Measurements from ENCODE around the gene CAPS2.

The CAPS2 gene

GRCh38 chr12:75329918-75330826 is at the start of gene CAPS2:
TSS of gene CAPS2 (minus strand) at chr12:75330324. CDS start at chr12:75326498, 3,826 bp downstream.
- H3K4me3 ChIP-seq (ENCODE audit: low read length): peak within 1 kb of the TSS; percentile 79
- TF ChIP-seq CTCF (conservative IDR thresholded peaks at IDR 0.05; ENCODE audit: low read depth, low read length): no peak

DNA sequence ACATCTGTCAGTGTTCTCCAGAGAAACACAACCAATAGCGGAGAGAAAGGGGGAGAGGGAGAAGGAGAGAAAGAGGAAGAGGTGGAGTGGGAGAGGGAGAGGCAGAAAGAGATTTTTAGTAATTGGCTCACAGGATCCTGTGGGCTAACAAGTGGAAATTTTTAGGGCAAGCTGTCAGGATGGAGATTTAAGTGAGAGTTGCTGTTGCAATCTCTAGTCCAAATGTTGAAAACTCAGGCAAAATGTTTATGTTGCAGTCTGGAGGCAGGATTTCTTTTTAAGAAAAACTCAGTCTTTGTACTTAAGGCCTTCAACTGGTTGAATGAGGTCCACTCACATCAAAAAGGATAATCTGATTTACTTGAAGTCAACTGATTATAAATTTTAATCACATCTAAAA is 48.2 kb upstream of the CAPS2 start:
- TF ChIP-seq CTCF (conservative IDR thresholded peaks at IDR 0.05; ENCODE audit: low read depth, low read length): no peak
- no peak overlapping the region for H3K4me3 ChIP-seq (ENCODE audit: low read length)
- DNase-seq (ENCODE audit: low read depth): peak; percentile 9

More at GRCh38 chr12:75329918-75330826, at the start of gene CAPS2:
- DNase-seq (ENCODE audit: low read depth): peak; percentile 48

- no peak overlapping the region for H3K4me3 ChIP-seq (ENCODE audit: low read length)
- no peak for DNase-seq (ENCODE audit: low read depth)
- no peak for TF ChIP-seq CTCF (conservative IDR thresholded peaks at IDR 0.05; ENCODE audit: low read depth, low read length)
Observed at GRCh38 chr12:75374971-75375370, 44.8 kb upstream of the CAPS2 start.

- no peak for TF ChIP-seq CTCF (conservative IDR thresholded peaks at IDR 0.05; ENCODE audit: low read depth, low read length)
- no peak for DNase-seq (ENCODE audit: low read depth)
- no peak overlapping the region for H3K4me3 ChIP-seq (ENCODE audit: low read length)
Observed at GRCh38 chr12:75366629-75367028, 36.5 kb upstream of the CAPS2 start.

DNA sequence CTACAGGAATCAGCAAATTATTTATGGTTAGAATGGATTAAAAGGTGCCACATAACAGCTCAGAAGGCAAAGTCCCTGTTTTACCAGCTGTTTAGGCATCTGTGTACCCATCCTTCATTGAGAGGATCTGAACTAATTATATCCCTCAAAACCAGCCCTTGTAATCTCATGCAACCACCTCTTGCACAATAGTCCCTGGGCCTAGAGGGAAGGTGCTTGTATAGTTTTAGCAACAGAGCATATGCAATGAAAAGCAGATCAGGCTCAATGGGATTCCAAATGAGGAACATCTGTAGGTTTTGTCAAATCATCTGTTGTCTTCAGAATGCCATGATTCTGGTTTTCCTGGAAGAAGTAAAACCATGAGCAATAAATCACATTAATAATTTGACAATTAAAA is 34.8 kb upstream of the CAPS2 start:
- TF ChIP-seq CTCF (conservative IDR thresholded peaks at IDR 0.05; ENCODE audit: low read depth, low read length): no peak
- DNase-seq (ENCODE audit: low read depth): no peak
- no peak overlapping the region for H3K4me3 ChIP-seq (ENCODE audit: low read length)

DNA sequence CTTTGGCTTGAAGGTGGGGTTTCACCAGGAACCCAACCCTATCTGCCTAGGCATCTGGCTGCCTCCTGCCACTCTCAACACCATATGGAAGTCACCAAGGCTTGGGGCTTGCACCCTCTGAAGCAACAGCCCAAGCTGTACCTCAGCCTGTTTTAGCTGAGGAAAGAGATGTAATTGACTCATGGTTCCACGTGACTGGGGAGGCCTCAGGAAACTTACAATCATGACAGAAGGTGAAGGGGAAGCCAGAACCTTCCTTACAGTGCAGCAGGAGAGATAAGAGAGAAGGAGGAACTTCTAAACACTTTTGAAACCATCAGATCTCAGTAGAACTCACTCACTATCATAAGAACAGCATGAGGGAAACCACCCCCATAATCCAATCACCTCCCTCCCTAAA is 31.3 kb upstream of the CAPS2 start:
- H3K4me3 ChIP-seq (ENCODE audit: low read length): no peak overlapping the region
- no peak for DNase-seq (ENCODE audit: low read depth)
- no peak for TF ChIP-seq CTCF (conservative IDR thresholded peaks at IDR 0.05; ENCODE audit: low read depth, low read length)

DNA sequence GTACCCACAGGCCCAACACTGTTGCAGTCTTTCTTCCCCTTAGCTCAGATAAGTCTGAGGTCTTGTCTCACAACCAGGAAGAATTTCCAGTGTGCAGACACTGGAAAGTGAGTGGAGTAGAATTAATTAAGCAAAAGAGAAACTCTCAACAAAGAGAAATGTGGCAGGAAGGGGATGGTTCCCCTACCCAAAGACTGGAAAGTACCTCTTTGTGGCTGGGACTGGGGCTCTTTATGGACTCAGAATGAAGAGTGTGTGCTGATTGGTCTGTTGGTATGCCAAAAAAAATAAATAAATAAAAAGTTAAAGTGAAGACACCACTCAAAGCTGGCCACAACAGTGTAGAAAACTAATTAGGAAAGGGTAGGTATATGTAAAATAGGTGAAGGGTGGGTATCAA is 30.8 kb upstream of the CAPS2 start:
- H3K4me3 ChIP-seq (ENCODE audit: low read length): no peak overlapping the region
- no peak for TF ChIP-seq CTCF (conservative IDR thresholded peaks at IDR 0.05; ENCODE audit: low read depth, low read length)
- no peak for DNase-seq (ENCODE audit: low read depth)
